HepG2 (cell line): ENCODE measurements around the gene LRP10. TPM values are rescaled to one million over a fixed set of nuclear protein-coding genes. Genes with fewer than 3 reads are reported as not detected.

Experiments used
- BCL6 ChIP-seq: IDR thresholded peaks from 2 replicates; pipeline ENCODE4 v1.6.1; 2016; ENCODE audit warnings: missing genetic modification reagents, missing compliant biosample characterization
- EZH2 ChIP-seq: conservative IDR thresholded peaks from 2 replicates; pipeline ENCODE4 v1.6.1; 2012; ENCODE audit warnings: mild to moderate bottlenecking, low read depth, low read length, moderate library complexity
- GFI1 ChIP-seq: sonication (generic); formaldehyde crosslinking; IDR thresholded peaks from 2 replicates; pipeline ENCODE4 v1.5.0; 2020; ENCODE audit warnings: missing genetic modification reagents, mild to moderate bottlenecking, borderline replicate concordance
- IRF1 ChIP-seq: sonication (generic); formaldehyde crosslinking; IDR thresholded peaks from 2 replicates; pipeline ENCODE4 v1.4.0; 2020; ENCODE audit warnings: low read depth, mild to moderate bottlenecking, missing genetic modification reagents
- MXD4 ChIP-seq: IDR thresholded peaks from 2 replicates; pipeline ENCODE4 v1.6.1; 2016; ENCODE audit warnings: mild to moderate bottlenecking, missing biosample characterization, missing genetic modification reagents
- PHB2 ChIP-seq: fragments of 450-650 bp; IDR thresholded peaks from 2 replicates; pipeline ENCODE4 v1.6.1; 2018; ENCODE audit not compliant: partially characterized antibody
- PITX1 ChIP-seq: sonication (generic); formaldehyde crosslinking; IDR thresholded peaks from 2 replicates; pipeline ENCODE4 v1.5.1; 2020; ENCODE audit warnings: mild to moderate bottlenecking, missing genetic modification reagents
- POLR2AphosphoS5 ChIP-seq: IDR thresholded peaks from 2 replicates; pipeline ENCODE4 v1.6.1; 2012; ENCODE audit warnings: low read depth, low read length
- SMC3 ChIP-seq: IDR thresholded peaks from 2 replicates; pipeline ENCODE4 v1.6.1; 2011; ENCODE audit warnings: low read length, improper control_type of control experiment
- TEAD2 ChIP-seq: sonication (generic); formaldehyde crosslinking; IDR thresholded peaks from 2 replicates; pipeline ENCODE4 v1.9.0; 2021; ENCODE audit warnings: missing genetic modification reagents
- TMF1 ChIP-seq: sonication (generic); formaldehyde crosslinking; IDR thresholded peaks from 2 replicates; pipeline ENCODE4 v1.8.1; 2022; ENCODE audit warnings: low read depth, missing genetic modification reagents
- ZNF343 ChIP-seq: sonication (generic); formaldehyde crosslinking; IDR thresholded peaks from 2 replicates; pipeline ENCODE4 v1.4.0; 2020; ENCODE audit warnings: mild to moderate bottlenecking, missing genetic modification reagents
- ZNF687 ChIP-seq: sonication (generic); formaldehyde crosslinking; IDR thresholded peaks from 2 replicates; pipeline ENCODE4 v1.5.1; 2020; ENCODE audit warnings: mild to moderate bottlenecking, missing genetic modification reagents, moderate library complexity
- ZNF790 ChIP-seq: sonication (generic); formaldehyde crosslinking; IDR thresholded peaks from 2 replicates; pipeline ENCODE4 v1.8.0; 2022; ENCODE audit warnings: missing genetic modification reagents, mild to moderate bottlenecking, borderline replicate concordance
- ZSCAN20 ChIP-seq: sonication (generic); formaldehyde crosslinking; IDR thresholded peaks from 2 replicates; pipeline ENCODE4 v1.4.0; 2020; ENCODE audit warnings: missing genetic modification reagents, mild to moderate bottlenecking, borderline replicate concordance
- polyA plus RNA-seq, 8 experiments: library from polyadenylated mRNA; depleted of rRNA in 3 of 8; stranded (reverse) in 7 of 8; unstranded in 1 of 8; fragments of >200 nt; fragmentation: Illumina TruSeq in 4 of 8; extraction: Trizol in 4 of 8; gene quantifications; 2 replicates each; pipeline versions ENCODE4 v1.2.1 to v1.2.3, GENCODE V29; 2011 to 2016; ENCODE audit warnings: low read depth in 4 of 8, missing spikeins in 1 of 8, mixed read lengths in 1 of 8; ENCODE audit not compliant: insufficient read depth in 1 of 8
- total RNA-seq, 5 experiments: library from RNA; depleted of rRNA; stranded (reverse); fragments of >200 nt; fragmentation: Illumina TruSeq; extraction: Trizol; gene quantifications; 2 replicates each; pipeline ENCODE4 v1.2.3, GENCODE V29; 2016; ENCODE audit warnings: low read depth in 1 of 5
- TF ChIP-seq, protein P1 (sequence below): sonication (generic); formaldehyde crosslinking; IDR thresholded peaks from 2 replicates; pipeline ENCODE4 v1.9.0; 2022; ENCODE audit warnings: low read depth, missing genetic modification reagents
- TF ChIP-seq, protein P2 (sequence below), 2 experiments: sonication (generic) in 1 of 2; formaldehyde crosslinking in 1 of 2; IDR thresholded peaks; 2 replicates each; pipeline versions ENCODE4 v1.4.0 to v1.6.1; 2018 to 2020; ENCODE audit warnings: missing genetic modification reagents in 2 of 2, borderline replicate concordance in 1 of 2, low read depth in 1 of 2, mild to moderate bottlenecking in 1 of 2, missing biosample characterization in 1 of 2
- TF ChIP-seq, protein P3 (sequence below): sonication (generic); formaldehyde crosslinking; IDR thresholded peaks from 2 replicates; pipeline ENCODE4 v1.4.0; 2020; ENCODE audit warnings: missing genetic modification reagents, low read depth, mild to moderate bottlenecking, borderline replicate concordance

LRP10 gene
- total and polyA plus RNA-seq, 2 of the 13 experiments (the other 11 are each of a cell fraction or from before 2014, with no cell fraction given) = 16.9 to 45.2 TPM

GRCh38 chr14:22872033-22872832 lies 693 bp downstream of the LRP10 start (continued):
- TF ChIP-seq, protein P1, sequence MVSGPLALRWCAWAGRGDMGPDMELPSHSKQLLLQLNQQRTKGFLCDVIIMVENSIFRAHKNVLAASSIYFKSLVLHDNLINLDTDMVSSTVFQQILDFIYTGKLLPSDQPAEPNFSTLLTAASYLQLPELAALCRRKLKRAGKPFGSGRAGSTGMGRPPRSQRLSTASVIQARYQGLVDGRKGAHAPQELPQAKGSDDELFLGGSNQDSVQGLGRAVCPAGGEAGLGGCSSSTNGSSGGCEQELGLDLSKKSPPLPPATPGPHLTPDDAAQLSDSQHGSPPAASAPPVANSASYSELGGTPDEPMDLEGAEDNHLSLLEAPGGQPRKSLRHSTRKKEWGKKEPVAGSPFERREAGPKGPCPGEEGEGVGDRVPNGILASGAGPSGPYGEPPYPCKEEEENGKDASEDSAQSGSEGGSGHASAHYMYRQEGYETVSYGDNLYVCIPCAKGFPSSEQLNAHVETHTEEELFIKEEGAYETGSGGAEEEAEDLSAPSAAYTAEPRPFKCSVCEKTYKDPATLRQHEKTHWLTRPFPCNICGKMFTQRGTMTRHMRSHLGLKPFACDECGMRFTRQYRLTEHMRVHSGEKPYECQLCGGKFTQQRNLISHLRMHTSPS (CRISPR knock-in tag) = 0 out of 2 replicates have a peak, but pooled peaks have one; percentile 46
- TF ChIP-seq TMF1 (no peak), ZNF343 (peak; percentile 86; the same call in 1 of the 2 replicates), POLR2AphosphoS5 (peak; percentile 35; the same call in 1 of the 2 replicates), PHB2 (no peak), PITX1 (CRISPR knock-in tag) (peak; percentile 72), BCL6 (CRISPR knock-in tag) (peak; percentile 61; the same call in 1 of the 2 replicates), GFI1 (CRISPR knock-in tag) (peak; percentile 58; the same call in 1 of the 2 replicates), IRF1 (CRISPR knock-in tag) (no peak), ZNF790 (CRISPR knock-in tag) (peak; percentile 85; the same call in 1 of the 2 replicates), EZH2 (no peak), ZSCAN20 (CRISPR knock-in tag) (peak; percentile 82; the same call in 1 of the 2 replicates), MXD4 (CRISPR knock-in tag) (no peak; the same call in none of the 2 replicates), SMC3 (peak; percentile 79), TEAD2 (0 out of 2 replicates have a peak, but pooled peaks have one; percentile 10), ZNF687 (CRISPR knock-in tag) (peak; percentile 87)
- TF ChIP-seq, protein P2, sequence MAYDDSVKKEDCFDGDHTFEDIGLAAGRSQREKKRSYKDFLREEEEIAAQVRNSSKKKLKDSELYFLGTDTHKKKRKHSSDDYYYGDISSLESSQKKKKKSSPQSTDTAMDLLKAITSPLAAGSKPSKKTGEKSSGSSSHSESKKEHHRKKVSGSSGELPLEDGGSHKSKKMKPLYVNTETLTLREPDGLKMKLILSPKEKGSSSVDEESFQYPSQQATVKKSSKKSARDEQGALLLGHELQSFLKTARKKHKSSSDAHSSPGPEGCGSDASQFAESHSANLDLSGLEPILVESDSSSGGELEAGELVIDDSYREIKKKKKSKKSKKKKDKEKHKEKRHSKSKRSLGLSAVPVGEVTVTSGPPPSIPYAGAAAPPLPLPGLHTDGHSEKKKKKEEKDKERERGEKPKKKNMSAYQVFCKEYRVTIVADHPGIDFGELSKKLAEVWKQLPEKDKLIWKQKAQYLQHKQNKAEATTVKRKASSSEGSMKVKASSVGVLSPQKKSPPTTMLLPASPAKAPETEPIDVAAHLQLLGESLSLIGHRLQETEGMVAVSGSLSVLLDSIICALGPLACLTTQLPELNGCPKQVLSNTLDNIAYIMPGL (CRISPR knock-in tag; IDR thresholded peaks at IDR 0.05; ENCODE audit: borderline replicate concordance in 1 of 2, low read depth in 1 of 2) = peak; percentile 83 to 99
- TF ChIP-seq, protein P3, sequence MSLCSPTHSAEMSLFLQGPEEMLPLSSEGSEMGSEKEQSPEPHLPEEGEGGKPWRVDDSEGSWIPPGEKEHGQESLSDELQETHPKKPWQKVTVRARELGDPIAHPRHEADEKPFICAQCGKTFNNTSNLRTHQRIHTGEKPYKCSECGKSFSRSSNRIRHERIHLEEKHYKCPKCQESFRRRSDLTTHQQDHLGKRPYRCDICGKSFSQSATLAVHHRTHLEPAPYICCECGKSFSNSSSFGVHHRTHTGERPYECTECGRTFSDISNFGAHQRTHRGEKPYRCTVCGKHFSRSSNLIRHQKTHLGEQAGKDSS = 0 out of 2 replicates have a peak, but pooled peaks have one; percentile 18
